GM12878 (cell line): ENCODE results near the gene ADCY2. TPM values are rescaled to one million over a fixed set of nuclear protein-coding genes. Genes with fewer than 3 reads are reported as not detected.

Source experiments
- ATAC-seq: fragments of 200-7000 bp; cut with Tn5 transposase; 3 replicates; pipeline ENCODE4 v1.9.1; 2020; ENCODE audit warnings: mild to moderate bottlenecking, moderate library complexity
- BruUV-seq: library from RNA; stranded (reverse); fragments of 400-500 nt; replicated peaks from 2 replicates; lab custom pipeline; 2021; lab: Mats Ljungman, UMichigan
- CTCF ChIA-PET: fragments of 300-600 bp; sonication (Branson Sonifier 250); formaldehyde crosslinking; extraction: SDS; loops from one replicate; lab custom pipeline; 2021; ENCODE audit warnings: inconsistent platforms; lab: Yijun Ruan, JAX
- POLR2A ChIA-PET: fragments of 350-600 bp; formaldehyde crosslinking; extraction: SDS; loops from one replicate; lab custom pipeline; 2021; ENCODE audit warnings: inconsistent platforms; lab: Charles Lee
- RAD21 ChIA-PET: fragments of 300-600 bp; sonication (Branson Sonifier 250); formaldehyde crosslinking; loops from one replicate; lab custom pipeline; 2023; ENCODE audit warnings: antibody characterized with exemption; ENCODE audit not compliant: unreplicated experiment; lab: Charles Lee
- SMC1A ChIA-PET: fragments of 300-600 bp; sonication (Branson Sonifier 250); formaldehyde crosslinking; loops from one replicate; lab custom pipeline; 2023; ENCODE audit not compliant: unreplicated experiment, uncharacterized antibody; lab: Charles Lee
- DNase-seq: peaks from one replicate; pipeline ENCODE4 v3.0.0-alpha.2; 2011; ENCODE audit warnings: low read depth, low spot score
- FAIRE-seq: peaks from 3 replicates; lab custom pipeline; 2011; peaks lifted over from hg19 to GRCh38; lab: Jason Lieb, UNC
- H2AFZ ChIP-seq: 2 replicates; pipeline ENCODE4 v1.6.0; 2011; ENCODE audit warnings: low read depth, low read length, control low read depth; ENCODE audit not compliant: control insufficient read depth
- H3K27ac ChIP-seq: 2 replicates; pipeline ENCODE4 v1.5.1; 2011; ENCODE audit warnings: control low read depth; ENCODE audit not compliant: control insufficient read depth, insufficient read depth
- H3K27me3 ChIP-seq, 2 experiments: replicated peaks in 1 of 2; 2 replicates each; pipeline versions ENCODE4 v1.6.0 to v1.6.1; 2011; ENCODE audit warnings: low read length in 1 of 2; ENCODE audit not compliant: control insufficient read depth in 2 of 2, insufficient read depth in 2 of 2
- H3K36me3 ChIP-seq, 2 experiments: 2 replicates each; pipeline ENCODE4 v1.5.1; 2011; ENCODE audit warnings: low read length in 1 of 2; ENCODE audit not compliant: control insufficient read depth in 2 of 2, insufficient read depth in 2 of 2
- H3K4me1 ChIP-seq: 2 replicates; pipeline ENCODE4 v1.6.1; 2011; ENCODE audit warnings: mild to moderate bottlenecking, low read length, moderate library complexity, mixed read lengths; ENCODE audit not compliant: control insufficient read depth, insufficient read depth
- H3K4me2 ChIP-seq: 2 replicates; pipeline ENCODE4 v1.6.0; 2011; ENCODE audit warnings: control low read depth; ENCODE audit not compliant: control insufficient read depth, insufficient read depth
- H3K4me3 ChIP-seq: fragments of 200-600 bp; sonication (generic); 2 replicates; pipeline ENCODE4 v1.5.1; 2016
- H3K79me2 ChIP-seq: 2 replicates; pipeline ENCODE4 v1.6.0; 2011; ENCODE audit warnings: low read length; ENCODE audit not compliant: control insufficient read depth, insufficient read depth
- H3K9ac ChIP-seq: 2 replicates; pipeline ENCODE4 v1.8.0; 2011; ENCODE audit warnings: low read length, control low read depth, mixed read lengths; ENCODE audit not compliant: control insufficient read depth, insufficient read depth
- H3K9me3 ChIP-seq: replicated peaks from 3 replicates; pipeline ENCODE4 v1.5.1; 2011; ENCODE audit warnings: mild to moderate bottlenecking, low read length; ENCODE audit not compliant: control insufficient read depth, insufficient read depth
- H4K20me1 ChIP-seq: 2 replicates; pipeline ENCODE4 v1.6.0; 2011; ENCODE audit not compliant: control insufficient read depth, insufficient read depth
- ATF2 ChIP-seq: IDR thresholded peaks from 2 replicates; pipeline ENCODE4 v1.6.1; 2012; ENCODE audit warnings: low read length, inconsistent platforms
- IKZF2 ChIP-seq, 2 experiments: fragments of 450-650 bp; IDR thresholded peaks; 2 replicates each; pipeline ENCODE4 v1.6.1; 2017; ENCODE audit warnings: mild to moderate bottlenecking in 2 of 2, moderate library complexity in 2 of 2
- MXI1 ChIP-seq: fragments of 150-350 bp; IDR thresholded peaks from 2 replicates; pipeline ENCODE4 v1.6.1; 2011; ENCODE audit warnings: low read depth, mild to moderate bottlenecking, inconsistent platforms, low read length, improper control_type of control experiment
- NR2C1 ChIP-seq: fragments of 450-650 bp; IDR thresholded peaks from 2 replicates; pipeline ENCODE4 v1.6.1; 2017; ENCODE audit warnings: antibody characterized with exemption, mild to moderate bottlenecking, moderate library complexity
- RUNX3 ChIP-seq: IDR thresholded peaks from 2 replicates; pipeline ENCODE4 v1.6.1; 2012; ENCODE audit warnings: low read length, inconsistent platforms
- USF1 ChIP-seq: IDR thresholded peaks from 2 replicates; pipeline ENCODE4 v1.6.1; 2011; ENCODE audit warnings: borderline replicate concordance, low read depth, mild to moderate bottlenecking, moderate library complexity, mixed read lengths, low read length; ENCODE audit not compliant: insufficient read depth; ENCODE audit errors: extremely low read length
- ZNF592 ChIP-seq: fragments of 450-650 bp; IDR thresholded peaks from 2 replicates; pipeline ENCODE4 v1.6.1; 2017; ENCODE audit warnings: mild to moderate bottlenecking, moderate library complexity
- WGBS: methylation state at CpG from one replicate; pipeline ENCODE4 v1.1.6; 2016; ENCODE audit warnings: low lambda C conversion rate; ENCODE audit not compliant: insufficient replicate concordance, insufficient coverage; ENCODE audit errors: missing lambda C conversion rate; 5-methylcytosine and 5-hydroxymethylcytosine counted together
- in situ Hi-C: fragments of 300-500 bp; cut with MboI; formaldehyde crosslinking; loops from 9 replicates; pipeline ENCODE4 v1.14.3; 2018; ENCODE audit warnings: mixed read lengths
- intact Hi-C: fragments of 100-400 bp; cut with micrococcal nuclease; formaldehyde crosslinking; loops from one replicate; pipeline ENCODE4 v1.14.2; 2022; ENCODE audit not compliant: unreplicated experiment
- polyA plus RNA-seq, 11 experiments: library from polyadenylated mRNA; depleted of rRNA in 4 of 11; unstranded in 6 of 11; stranded (reverse) in 5 of 11; fragments of >200 nt; fragmentation: Nextera tagmentation in 4 of 11; fragmentation: Illumina TruSeq in 1 of 11; extraction: Ambion mirVana in 4 of 11; extraction: Trizol in 1 of 11; gene quantifications; 1 replicate in 1 of 11; 2 replicates in 10 of 11; pipeline versions ENCODE4 v1.2.1 to v1.2.3, GENCODE V29; 2011 to 2016; ENCODE audit warnings: inconsistent platforms in 2 of 11, missing spikeins in 2 of 11, low read depth in 1 of 11
- total RNA-seq, 4 experiments: library from RNA; depleted of rRNA in 3 of 4; stranded (reverse); fragments of >200 nt in 3 of 4; fragmentation: Illumina TruSeq in 1 of 4; extraction: Trizol in 1 of 4; gene quantifications; 2 replicates each; pipeline versions ENCODE4 v1.2.1 to v1.2.3, GENCODE V29; 2013 to 2021

Gene ADCY2
- total and polyA plus RNA-seq, 10 of the 15 experiments (the other 5 are each of a cell fraction or from before 2014, with no cell fraction given) = 0.07 to 0.26 TPM; not detected in 8

- no peak for TF ChIP-seq IKZF2 (IDR thresholded peaks at IDR 0.05)
- TF ChIP-seq USF1 = no peak
- no peak for TF ChIP-seq NR2C1
- no peak for TF ChIP-seq ZNF592
- TF ChIP-seq, all 136 proteins: peak for 0
These were observed 476.7 kb downstream of the ADCY2 start (continued) for GRCh38 chr5:7872517-7873130.

- Histone ChIP-seq H3K4me1 (peaks cover 51% of the 10 kb centered on the region), H3K4me3 (peak overlapping the region; percentile 47; the same call in 1 of the 2 replicates)
- BruUV-seq = no TSS peak
These were observed 477.3 kb downstream of the ADCY2 start for GRCh38 chr5:7873216-7873615.

More at GRCh38 chr5:7873216-7873615, 477.3 kb downstream of the ADCY2 start:
- DNase-seq = no peak
- RAD21 ChIA-PET = no interaction called here
- Histone ChIP-seq H3K27ac (no peak overlapping the region), H3K4me2 (peak overlapping the region; percentile 90), H3K36me3 (peaks cover 5 to 14% of the 10 kb centered on the region in 2 experiments; a peak in 3 of 4 replicates), H3K79me2 (peaks cover 62% of the 10 kb centered on the region), H3K9ac (no peak overlapping the region), H4K20me1 (no peaks in the 10 kb centered on the region), H3K27me3 (no peaks in the 10 kb centered on the region), H3K9me3 (no peaks in the 10 kb centered on the region), H2AFZ (no peak overlapping the region)
- TF ChIP-seq MXI1 = no peak
- peak; percentile 14; the same call in 1 of the 2 replicates for TF ChIP-seq ATF2
- peak; percentile 90 for TF ChIP-seq RUNX3
- intact Hi-C loops (no loop called here), in situ Hi-C loops (no loop called here)
- POLR2A ChIA-PET = no interaction called here
- WGBS = 3% methylated on average over 9 of the region's 9 CpGs
- ATAC-seq = no peak
- no peak for FAIRE-seq
- CTCF ChIA-PET = interaction anchor here (1.1 to 9.9 kb wide), 2 partner anchors 13 to 14 kb away, joined by 3 to 92 read pairs; no protein-coding TSS in a partner anchor
- SMC1A ChIA-PET = interaction anchor here (1.3 to 2.2 kb wide), 2 partner anchors 14 to 32 kb away, joined by 3 to 17 read pairs; no protein-coding TSS in a partner anchor
